Neutrophil (primary cell): ENCODE measurements around the gene FDCSP.

Experiments
- H3K27ac ChIP-seq: fragments of 200-600 bp; sonication (generic); 2 replicates; pipeline ENCODE4 v1.5.1; 2016; ENCODE audit warnings: mild to moderate bottlenecking, moderate library complexity
- H3K27me3 ChIP-seq: fragments of 200-600 bp; sonication (generic); 2 replicates; pipeline ENCODE4 v1.6.0; 2016; ENCODE audit warnings: mild to moderate bottlenecking
- H3K36me3 ChIP-seq: fragments of 200-600 bp; sonication (generic); 2 replicates; pipeline ENCODE4 v1.5.1; 2017
- H3K4me1 ChIP-seq, 2 experiments: fragments of 200-600 bp in 1 of 2; sonication (generic) in 1 of 2; 1 replicate in 1 of 2; 2 replicates in 1 of 2; pipeline versions ENCODE4 v1.5.1 to v1.6.1; 2013 to 2016; ENCODE audit warnings: low read depth in 1 of 2, low read length in 1 of 2, mild to moderate bottlenecking in 1 of 2, moderate library complexity in 1 of 2; ENCODE audit not compliant: control insufficient read depth in 1 of 2, insufficient read depth in 1 of 2
- H3K4me3 ChIP-seq, 2 experiments: fragments of 200-600 bp in 1 of 2; sonication (generic) in 1 of 2; 1 replicate in 1 of 2; 2 replicates in 1 of 2; pipeline ENCODE4 v1.5.1; 2013 to 2016; ENCODE audit warnings: low read depth in 1 of 2, low read length in 1 of 2, mild to moderate bottlenecking in 1 of 2, moderate library complexity in 1 of 2
- H3K9me3 ChIP-seq: fragments of 200-600 bp; sonication (generic); 2 replicates; pipeline ENCODE4 v1.5.1; 2016
- CTCF ChIP-seq: fragments of 200-600 bp; sonication (generic); IDR thresholded peaks from 2 replicates; pipeline ENCODE4 v1.5.1; 2016; ENCODE audit warnings: antibody characterized with exemption

Gene FDCSP

DNA sequence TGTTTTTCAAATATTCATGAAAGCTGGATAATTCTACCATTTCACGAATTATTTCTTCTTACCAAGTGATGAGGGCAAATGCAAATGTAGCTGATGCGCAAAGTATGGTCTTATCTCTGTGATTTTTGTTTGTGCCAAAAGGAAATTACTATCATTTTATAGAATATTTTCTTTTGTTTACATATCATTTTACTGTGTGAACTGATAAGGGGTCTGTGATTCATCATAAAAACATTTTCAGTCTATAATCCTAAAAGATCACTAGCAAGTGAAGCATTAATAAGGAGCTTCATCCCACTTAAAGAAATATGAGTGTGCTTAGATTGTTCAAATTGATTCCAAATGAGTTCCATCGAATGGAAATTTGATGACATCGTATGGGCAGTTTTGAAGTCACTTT lies 17.2 kb downstream of the FDCSP start:
- H3K27me3 ChIP-seq, result no peaks in the 10 kb centered on the region
- no peaks in the 10 kb centered on the region for H3K4me1 ChIP-seq
- no peak overlapping the region for H3K27ac ChIP-seq
- TF ChIP-seq CTCF, result no peak
- H3K4me3 ChIP-seq, result no peak overlapping the region
- no peaks in the 10 kb centered on the region for H3K9me3 ChIP-seq
- H3K36me3 ChIP-seq, result no peaks in the 10 kb centered on the region

DNA sequence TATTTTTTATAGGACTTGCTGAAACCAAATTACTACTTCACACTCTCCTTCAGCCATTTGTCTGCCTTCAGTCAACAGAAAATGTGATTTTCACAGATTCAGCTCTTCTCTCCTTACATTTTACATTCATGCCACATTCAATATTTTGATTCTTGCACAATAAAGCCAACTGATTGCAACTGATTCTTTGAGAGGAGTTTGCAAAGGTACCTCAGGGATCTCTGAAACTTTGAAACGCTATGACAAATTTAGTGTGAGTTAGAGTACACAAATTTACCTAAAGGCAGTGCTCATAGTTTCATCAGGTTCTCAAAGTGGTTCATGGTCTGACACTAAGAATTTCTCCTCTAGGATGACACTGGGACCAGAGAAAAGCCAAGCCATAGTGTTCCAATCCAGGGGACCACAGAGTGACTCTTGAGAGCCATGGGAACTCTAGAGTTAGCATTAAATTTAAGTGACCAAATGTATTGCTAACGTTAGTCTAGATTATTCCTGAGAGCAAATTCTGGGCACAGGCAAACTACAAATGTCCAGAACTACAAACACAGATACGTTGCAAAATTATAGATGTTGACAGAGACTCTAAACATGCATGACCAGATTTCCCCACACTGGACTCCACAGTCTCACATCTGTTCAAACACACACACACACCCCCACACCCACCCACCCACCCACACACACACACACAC lies 25.5 kb downstream of the FDCSP start:
- Histone ChIP-seq H3K27me3 (no peaks in the 10 kb centered on the region), H3K36me3 (no peaks in the 10 kb centered on the region), H3K4me1 (no peaks in the 10 kb centered on the region), H3K27ac (no peak overlapping the region), H3K9me3 (no peaks in the 10 kb centered on the region), H3K4me3 (no peak overlapping the region)
- TF ChIP-seq CTCF, result no peak

DNA sequence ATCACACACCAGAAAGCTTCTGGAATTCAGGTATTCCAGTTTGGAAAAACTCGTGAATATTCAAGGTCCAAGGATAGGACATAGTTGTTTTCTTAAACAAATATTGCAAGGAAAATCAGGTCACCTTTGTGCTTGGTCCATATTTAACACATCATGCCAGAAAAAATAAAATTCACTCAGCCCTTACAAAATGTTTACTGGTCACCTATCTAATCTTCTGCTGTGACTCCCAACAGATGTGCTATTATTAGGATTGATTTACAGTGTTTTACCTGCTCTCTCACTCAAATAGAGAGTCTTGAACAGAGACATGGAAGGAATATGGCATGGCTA lies 26.0 kb downstream of the FDCSP start:
- H3K27ac ChIP-seq, result no peak overlapping the region
- H3K4me1 ChIP-seq, result no peaks in the 10 kb centered on the region
- no peaks in the 10 kb centered on the region for H3K36me3 ChIP-seq
- no peaks in the 10 kb centered on the region for H3K9me3 ChIP-seq
- H3K27me3 ChIP-seq, result no peaks in the 10 kb centered on the region
- TF ChIP-seq CTCF, result no peak
- H3K4me3 ChIP-seq, result no peak overlapping the region

GRCh38 chr4:70269674-70270073 lies 43.8 kb downstream of the FDCSP start:
- Histone ChIP-seq H3K9me3 (no peaks in the 10 kb centered on the region), H3K36me3 (no peaks in the 10 kb centered on the region), H3K27ac (no peak overlapping the region), H3K4me3 (no peak overlapping the region), H3K4me1 (no peaks in the 10 kb centered on the region), H3K27me3 (no peaks in the 10 kb centered on the region)
- no peak for TF ChIP-seq CTCF

GRCh38 chr4:70277121-70277520 lies 51.2 kb downstream of the FDCSP start:
- no peaks in the 10 kb centered on the region for H3K4me1 ChIP-seq
- no peaks in the 10 kb centered on the region for H3K27me3 ChIP-seq
- no peaks in the 10 kb centered on the region for H3K36me3 ChIP-seq
- no peak overlapping the region for H3K27ac ChIP-seq
- H3K9me3 ChIP-seq, result no peaks in the 10 kb centered on the region
- H3K4me3 ChIP-seq, result no peak overlapping the region
- TF ChIP-seq CTCF, result no peak

GRCh38 chr4:70280567-70280966 lies 54.6 kb downstream of the FDCSP start:
- Histone ChIP-seq H3K27me3 (no peaks in the 10 kb centered on the region), H3K27ac (no peak overlapping the region), H3K36me3 (no peaks in the 10 kb centered on the region), H3K9me3 (no peaks in the 10 kb centered on the region), H3K4me3 (no peak overlapping the region), H3K4me1 (no peaks in the 10 kb centered on the region)
- TF ChIP-seq CTCF, result no peak
